GM19351 (cell line): ENCODE results near the gene METTL1.
"Not testable (repeated sequence)": the region's sequence is repeated elsewhere in the genome, so short reads cannot be mapped to it uniquely, and the experiment has no call there.

Experiments
- ATAC-seq: cut with Tn5 transposase; IDR thresholded peaks from one replicate; pipeline ENCODE4 v1.9.1; 2021; ENCODE audit warnings: mild to moderate bottlenecking, moderate library complexity; ENCODE audit not compliant: unreplicated experiment

The METTL1 gene

GRCh38 chr12:57771873-57772428 is at the start of gene METTL1:
TSS of gene METTL1 (minus strand) at chr12:57772105. CDS start at chr12:57772083, 22 bp downstream.
- ATAC-seq = peak; percentile 80

GRCh38 chr12:57821015-57821414 is 49.1 kb upstream of the METTL1 start:
- ATAC-seq = not testable (repeated sequence)

GRCh38 chr12:57820119-57820518 is 48.2 kb upstream of the METTL1 start:
- not testable (repeated sequence) for ATAC-seq

GRCh38 chr12:57817990-57818331 is 46.1 kb upstream of the METTL1 start:
- ATAC-seq = not testable (repeated sequence)

GRCh38 chr12:57817261-57817989 is 45.5 kb upstream of the METTL1 start:
- ATAC-seq = no peak

- ATAC-seq = no peak
These were observed 44.9 kb upstream of the METTL1 start for GRCh38 chr12:57816855-57817151.

GRCh38 chr12:57816001-57816854 is 44.3 kb upstream of the METTL1 start:
- no peak for ATAC-seq

GRCh38 chr12:57815177-57816000 is 43.5 kb upstream of the METTL1 start:
- no peak for ATAC-seq

GRCh38 chr12:57813971-57814772 is 42.3 kb upstream of the METTL1 start:
- no peak for ATAC-seq

GRCh38 chr12:57813111-57813970 is 41.4 kb upstream of the METTL1 start:
- no peak for ATAC-seq

GRCh38 chr12:57811028-57811755 is 39.3 kb upstream of the METTL1 start:
- no peak for ATAC-seq

GRCh38 chr12:57810450-57810849 is 38.5 kb upstream of the METTL1 start:
- ATAC-seq = no peak

- no peak for ATAC-seq
These were observed 37.5 kb upstream of the METTL1 start for GRCh38 chr12:57809425-57809824.

- ATAC-seq = no peak
These were observed 36.4 kb upstream of the METTL1 start for GRCh38 chr12:57808351-57808750.

GRCh38 chr12:57807285-57807684 is 35.4 kb upstream of the METTL1 start:
- no peak for ATAC-seq

- ATAC-seq = no peak
These were observed 34.8 kb upstream of the METTL1 start for GRCh38 chr12:57806677-57807076.

- ATAC-seq = no peak
These were observed 31.5 kb upstream of the METTL1 start for GRCh38 chr12:57803319-57803893.

- ATAC-seq = no peak
These were observed 30.7 kb upstream of the METTL1 start for GRCh38 chr12:57802607-57803006.
